Measurements from ENCODE around the gene ELN. TPM values are rescaled to one million over a fixed set of nuclear protein-coding genes. Genes with fewer than 3 reads are reported as not detected.
A peak's percentile ranks its signal among the peaks of the same experiment; 100 is the strongest.

The ELN gene
- polyA plus RNA-seq, 4 donors: 1.3 to 87.5 (median 13.2) TPM

DNA sequence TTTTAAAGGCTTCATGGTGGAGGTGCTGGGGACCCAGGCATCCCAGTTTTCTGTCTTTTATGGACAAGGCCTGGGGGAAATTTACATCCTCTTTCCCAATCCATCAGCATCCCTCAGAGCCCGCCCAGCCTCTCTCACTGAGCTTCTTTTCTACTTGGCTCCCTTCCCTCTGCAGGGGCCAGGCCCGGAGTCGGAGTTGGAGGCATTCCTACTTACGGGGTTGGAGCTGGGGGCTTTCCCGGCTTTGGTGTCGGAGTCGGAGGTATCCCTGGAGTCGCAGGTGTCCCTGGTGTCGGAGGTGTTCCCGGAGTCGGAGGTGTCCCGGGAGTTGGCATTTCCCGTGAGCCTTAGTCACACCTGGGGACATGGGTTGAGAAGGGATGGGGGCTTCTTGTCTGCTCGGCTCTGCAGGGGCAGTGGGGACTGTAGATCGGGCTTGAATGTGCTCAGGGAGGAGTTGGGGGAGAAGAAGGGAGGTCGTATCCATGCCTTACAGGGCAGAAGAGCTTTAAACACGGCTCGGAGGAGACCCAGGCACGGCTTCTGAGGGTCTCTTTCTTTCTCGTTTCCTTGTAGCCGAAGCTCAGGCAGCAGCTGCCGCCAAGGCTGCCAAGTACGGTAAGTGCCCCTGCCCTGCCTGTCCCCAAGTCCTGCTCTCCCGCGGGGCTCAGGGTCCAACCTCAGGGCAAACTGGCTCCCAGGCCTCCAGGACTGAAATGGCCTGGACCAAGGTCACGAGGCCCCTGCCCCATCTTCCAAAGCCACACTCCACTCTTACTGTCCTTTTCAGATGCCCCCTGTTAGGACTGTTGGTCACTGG, 28.3 kb downstream of the ELN start:
- no peaks in the 10 kb centered on the region for H3K9me3 ChIP-seq (ENCODE audit: control insufficient read depth in 2 of 2, insufficient read depth in 1 of 2, low read depth in 1 of 2, low read length in 1 of 2)
- DNase-seq: no peak
- peaks cover 0 to 16% (median 0%) of the 10 kb centered on the region in 3 donors for H3K36me3 ChIP-seq (ENCODE audit: control insufficient read depth in 3 of 3, insufficient read depth in 2 of 3, low read depth in 1 of 3, low read length in 3 of 3)
- 58 to 85% (median 67%) methylated on average over 26 of the region's 26 CpGs for WGBS, 3 donors
- H3K4me1 ChIP-seq (ENCODE audit: control insufficient read depth in 3 of 3, insufficient read depth in 2 of 3, low read depth in 1 of 3, low read length in 2 of 3): peaks cover 0 to 7% (median 0%) of the 10 kb centered on the region in 3 donors
- no peak overlapping the region for H3K4me3 ChIP-seq (ENCODE audit: low read depth in 1 of 3, low read length in 3 of 3)
- no peak for FAIRE-seq
- peaks cover 0 to 6% (median 0%) of the 10 kb centered on the region in 3 donors for H3K27me3 ChIP-seq (ENCODE audit: control insufficient read depth in 3 of 3, insufficient read depth in 3 of 3, low read length in 3 of 3)
- H3K27ac ChIP-seq (ENCODE audit: low read depth in 1 of 3, low read length in 2 of 3): no peak overlapping the region

DNA sequence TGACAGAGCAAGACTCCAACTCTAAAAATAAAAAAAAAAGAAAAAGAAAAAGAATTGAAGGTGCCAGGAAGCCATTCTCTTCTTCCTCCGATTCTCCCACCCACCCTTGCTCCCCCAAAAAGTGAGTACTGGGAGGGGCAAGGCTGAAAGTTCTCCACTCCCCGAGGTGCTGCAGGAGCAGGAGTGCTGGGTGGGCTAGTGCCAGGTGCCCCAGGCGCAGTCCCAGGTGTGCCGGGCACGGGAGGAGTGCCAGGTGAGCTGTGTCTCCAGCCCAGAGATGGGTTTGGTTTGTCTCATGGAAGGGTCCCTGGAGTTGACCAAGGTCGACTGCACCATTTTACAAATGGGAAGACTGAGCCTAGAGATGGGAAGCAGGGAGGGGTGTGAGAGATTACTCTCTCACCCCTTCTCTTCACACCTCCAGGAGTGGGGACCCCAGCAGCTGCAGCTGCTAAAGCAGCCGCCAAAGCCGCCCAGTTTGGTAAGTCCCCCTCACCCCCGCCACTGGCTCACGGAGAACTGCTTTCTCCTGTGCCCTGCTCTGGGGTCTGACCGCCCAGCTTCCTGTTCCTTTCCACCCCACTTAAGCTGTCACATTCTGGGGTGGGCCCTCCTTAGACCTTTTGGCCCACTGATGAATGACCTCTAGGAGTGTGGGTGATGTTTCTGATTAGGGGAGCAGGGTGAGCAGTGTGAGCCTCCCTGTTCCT, 29.4 kb downstream of the ELN start:
- H3K27ac ChIP-seq (ENCODE audit: low read depth in 1 of 3, low read length in 2 of 3): no peak overlapping the region
- FAIRE-seq: no peak
- H3K9me3 ChIP-seq (ENCODE audit: control insufficient read depth in 2 of 2, insufficient read depth in 1 of 2, low read depth in 1 of 2, low read length in 1 of 2): no peaks in the 10 kb centered on the region
- WGBS, 3 donors: 51 to 74% (median 61%) methylated on average over 9 to 11 of the region's 11 CpGs
- peaks cover 0 to 6% (median 0%) of the 10 kb centered on the region in 3 donors for H3K27me3 ChIP-seq (ENCODE audit: control insufficient read depth in 3 of 3, insufficient read depth in 3 of 3, low read length in 3 of 3)
- peaks cover 0 to 16% (median 0%) of the 10 kb centered on the region in 3 donors for H3K36me3 ChIP-seq (ENCODE audit: control insufficient read depth in 3 of 3, insufficient read depth in 2 of 3, low read depth in 1 of 3, low read length in 3 of 3)
- DNase-seq: no peak
- peaks cover 0 to 10% (median 5%) of the 10 kb centered on the region in 3 donors for H3K4me1 ChIP-seq (ENCODE audit: control insufficient read depth in 3 of 3, insufficient read depth in 2 of 3, low read depth in 1 of 3, low read length in 2 of 3)
- H3K4me3 ChIP-seq (ENCODE audit: low read depth in 1 of 3, low read length in 3 of 3): no peak overlapping the region

DNA sequence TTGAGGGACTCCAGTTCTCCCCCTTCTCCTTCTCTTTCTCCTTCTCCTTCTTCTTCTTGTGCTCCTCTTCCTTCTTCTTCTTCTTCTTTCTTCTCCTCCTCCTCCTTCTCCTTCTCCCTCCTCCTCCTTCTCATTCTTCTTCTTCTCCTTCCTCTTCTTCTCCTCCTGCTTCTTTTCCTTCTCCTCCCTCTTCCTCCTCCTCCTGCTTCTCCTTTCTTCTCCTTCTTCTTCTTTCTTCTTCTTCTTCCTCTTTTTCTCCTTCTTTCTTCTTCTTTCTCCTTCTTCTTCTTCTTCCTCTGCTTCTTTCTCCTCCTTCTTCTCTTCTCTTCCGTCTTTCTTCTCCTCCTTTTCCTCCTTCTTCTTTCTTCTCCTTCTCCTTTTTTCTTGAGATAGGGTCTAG, 30.0 kb downstream of the ELN start:
- Histone ChIP-seq H3K27ac (ENCODE audit: low read depth in 1 of 3, low read length in 2 of 3) (no peak overlapping the region), H3K36me3 (ENCODE audit: control insufficient read depth in 3 of 3, insufficient read depth in 2 of 3, low read depth in 1 of 3, low read length in 3 of 3) (peaks cover 0 to 19% (median 0%) of the 10 kb centered on the region in 3 donors), H3K9me3 (ENCODE audit: control insufficient read depth in 2 of 2, insufficient read depth in 1 of 2, low read depth in 1 of 2, low read length in 1 of 2) (no peaks in the 10 kb centered on the region), H3K4me3 (ENCODE audit: low read depth in 1 of 3, low read length in 3 of 3) (no peak overlapping the region), H3K27me3 (ENCODE audit: control insufficient read depth in 3 of 3, insufficient read depth in 3 of 3, low read length in 3 of 3) (peaks cover 0 to 6% (median 0%) of the 10 kb centered on the region in 3 donors), H3K4me1 (ENCODE audit: control insufficient read depth in 3 of 3, insufficient read depth in 2 of 3, low read depth in 1 of 3, low read length in 2 of 3) (peaks cover 0 to 10% (median 5%) of the 10 kb centered on the region in 3 donors)
- WGBS, 3 donors: 85 to 97% (median 92%) methylated on average over 1 of the region's 1 CpG
- no peak for DNase-seq
- no peak for FAIRE-seq

DNA sequence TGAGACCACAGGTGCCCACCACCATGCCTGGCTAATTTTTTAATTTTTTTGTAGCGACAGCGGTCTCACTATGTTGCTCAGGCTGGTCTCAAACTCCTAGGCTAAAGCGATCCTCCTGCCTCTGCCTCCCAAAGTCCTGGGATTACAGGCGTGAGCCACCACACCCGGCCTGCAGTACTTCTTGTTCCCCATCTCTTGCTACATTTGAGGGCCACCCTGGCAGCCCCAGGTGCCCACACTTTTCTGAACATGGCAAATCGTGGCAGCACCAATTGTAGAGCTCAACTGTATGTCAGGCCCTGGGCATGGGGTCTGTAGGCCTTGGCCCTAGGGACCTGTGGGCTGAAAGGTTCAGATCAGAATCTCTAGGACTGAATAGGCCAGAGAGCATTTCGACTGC, 30.5 kb downstream of the ELN start:
- Histone ChIP-seq H3K27me3 (ENCODE audit: control insufficient read depth in 3 of 3, insufficient read depth in 3 of 3, low read length in 3 of 3) (peaks cover 0 to 6% (median 0%) of the 10 kb centered on the region in 3 donors), H3K36me3 (ENCODE audit: control insufficient read depth in 3 of 3, insufficient read depth in 2 of 3, low read depth in 1 of 3, low read length in 3 of 3) (peaks cover 0 to 24% (median 0%) of the 10 kb centered on the region in 3 donors), H3K27ac (ENCODE audit: low read depth in 1 of 3, low read length in 2 of 3) (no peak overlapping the region), H3K4me3 (ENCODE audit: low read depth in 1 of 3, low read length in 3 of 3) (no peak overlapping the region), H3K4me1 (ENCODE audit: control insufficient read depth in 3 of 3, insufficient read depth in 2 of 3, low read depth in 1 of 3, low read length in 2 of 3) (peaks cover 0 to 10% (median 5%) of the 10 kb centered on the region in 3 donors), H3K9me3 (ENCODE audit: control insufficient read depth in 2 of 2, insufficient read depth in 1 of 2, low read depth in 1 of 2, low read length in 1 of 2) (no peaks in the 10 kb centered on the region)
- FAIRE-seq (no peak), DNase-seq (no peak)
- 84 to 89% (median 86%) methylated on average over 7 of the region's 7 CpGs for WGBS, 3 donors

DNA sequence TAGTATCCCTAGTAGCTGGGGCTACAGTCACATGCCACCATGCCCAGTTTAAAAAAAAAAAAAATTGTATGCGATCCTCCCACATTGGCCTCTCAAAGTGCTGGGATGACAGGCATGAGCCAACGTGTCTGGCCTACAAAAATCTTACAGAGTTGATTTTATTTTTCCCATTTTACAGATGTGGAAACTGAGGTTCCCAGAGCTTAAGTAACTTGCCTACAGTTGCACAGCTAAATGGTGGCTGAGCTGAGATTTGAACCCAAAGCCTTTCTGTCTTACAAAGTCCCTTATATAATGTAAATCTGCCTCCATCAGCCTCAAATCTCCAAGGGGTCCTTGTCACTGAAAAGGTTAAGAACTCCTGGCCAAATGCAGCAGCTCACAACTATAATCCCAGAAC, 31.1 kb downstream of the ELN start:
- Histone ChIP-seq H3K4me3 (ENCODE audit: low read depth in 1 of 3, low read length in 3 of 3) (no peak overlapping the region), H3K9me3 (ENCODE audit: control insufficient read depth in 2 of 2, insufficient read depth in 1 of 2, low read depth in 1 of 2, low read length in 1 of 2) (no peaks in the 10 kb centered on the region), H3K4me1 (ENCODE audit: control insufficient read depth in 3 of 3, insufficient read depth in 2 of 3, low read depth in 1 of 3, low read length in 2 of 3) (peaks cover 0 to 10% (median 5%) of the 10 kb centered on the region in 3 donors), H3K36me3 (ENCODE audit: control insufficient read depth in 3 of 3, insufficient read depth in 2 of 3, low read depth in 1 of 3, low read length in 3 of 3) (peaks cover 0 to 27% (median 0%) of the 10 kb centered on the region in 3 donors), H3K27me3 (ENCODE audit: control insufficient read depth in 3 of 3, insufficient read depth in 3 of 3, low read length in 3 of 3) (peaks cover 0 to 6% (median 0%) of the 10 kb centered on the region in 3 donors), H3K27ac (ENCODE audit: low read depth in 1 of 3, low read length in 2 of 3) (no peak overlapping the region)
- no peak for FAIRE-seq
- no peak for DNase-seq
- 71 to 82% (median 73%) methylated on average over 2 of the region's 2 CpGs for WGBS, 3 donors

DNA sequence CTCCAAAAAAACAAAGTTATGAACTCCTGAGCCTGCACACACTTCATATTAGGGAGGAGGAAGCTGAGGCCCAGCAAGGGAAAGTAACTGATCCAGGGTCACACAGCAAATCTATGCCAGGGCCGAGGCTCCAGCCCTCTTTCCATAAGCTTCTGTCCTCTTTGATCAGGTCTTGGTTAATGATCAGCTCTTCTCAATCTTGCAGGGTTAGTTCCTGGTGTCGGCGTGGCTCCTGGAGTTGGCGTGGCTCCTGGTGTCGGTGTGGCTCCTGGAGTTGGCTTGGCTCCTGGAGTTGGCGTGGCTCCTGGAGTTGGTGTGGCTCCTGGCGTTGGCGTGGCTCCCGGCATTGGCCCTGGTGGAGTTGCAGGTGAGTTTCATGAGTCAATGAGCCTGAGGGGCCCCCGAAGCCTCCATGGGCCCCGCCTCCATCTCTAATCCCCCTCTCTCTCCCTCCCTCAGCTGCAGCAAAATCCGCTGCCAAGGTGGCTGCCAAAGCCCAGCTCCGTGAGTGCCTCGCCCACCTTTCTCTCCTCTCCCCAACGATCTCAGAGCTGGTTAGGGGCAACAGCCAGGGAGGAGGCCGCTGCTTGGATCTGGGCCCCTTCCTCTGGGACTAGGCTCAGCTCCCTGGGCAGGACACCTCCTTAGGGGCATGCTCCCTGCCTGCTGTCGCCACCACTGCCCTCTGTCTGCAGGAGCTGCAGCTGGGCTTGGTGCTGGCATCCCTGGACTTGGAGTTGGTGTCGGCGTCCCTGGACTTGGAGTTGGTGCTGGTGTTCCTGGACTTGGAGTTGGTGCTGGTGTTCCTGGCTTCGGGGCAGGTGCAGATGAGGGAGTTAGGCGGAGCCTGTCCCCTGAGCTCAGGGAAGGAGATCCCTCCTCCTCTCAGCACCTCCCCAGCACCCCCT, 32.0 kb downstream of the ELN start:
- WGBS, 3 donors: 13 to 63% (median 33%) methylated on average over 20 to 21 of the region's 21 CpGs
- H3K36me3 ChIP-seq (ENCODE audit: control insufficient read depth in 3 of 3, insufficient read depth in 2 of 3, low read depth in 1 of 3, low read length in 3 of 3): peaks cover 0 to 25% (median 0%) of the 10 kb centered on the region in 3 donors
- peaks cover 0 to 6% (median 0%) of the 10 kb centered on the region in 3 donors for H3K27me3 ChIP-seq (ENCODE audit: control insufficient read depth in 3 of 3, insufficient read depth in 3 of 3, low read length in 3 of 3)
- no peaks in the 10 kb centered on the region for H3K9me3 ChIP-seq (ENCODE audit: control insufficient read depth in 2 of 2, insufficient read depth in 1 of 2, low read depth in 1 of 2, low read length in 1 of 2)
- peak overlapping the region in 1 of 3 donors; percentile 10 for H3K4me3 ChIP-seq (ENCODE audit: low read depth in 1 of 3, low read length in 3 of 3)
- H3K27ac ChIP-seq (ENCODE audit: low read depth in 1 of 3, low read length in 2 of 3): peak overlapping the region in 1 of 3 donors; percentile 35
- H3K4me1 ChIP-seq (ENCODE audit: control insufficient read depth in 3 of 3, insufficient read depth in 2 of 3, low read depth in 1 of 3, low read length in 2 of 3): peaks cover 0 to 10% (median 5%) of the 10 kb centered on the region in 3 donors
- FAIRE-seq (no peak), DNase-seq (peak; percentile 49 to 95)

DNA sequence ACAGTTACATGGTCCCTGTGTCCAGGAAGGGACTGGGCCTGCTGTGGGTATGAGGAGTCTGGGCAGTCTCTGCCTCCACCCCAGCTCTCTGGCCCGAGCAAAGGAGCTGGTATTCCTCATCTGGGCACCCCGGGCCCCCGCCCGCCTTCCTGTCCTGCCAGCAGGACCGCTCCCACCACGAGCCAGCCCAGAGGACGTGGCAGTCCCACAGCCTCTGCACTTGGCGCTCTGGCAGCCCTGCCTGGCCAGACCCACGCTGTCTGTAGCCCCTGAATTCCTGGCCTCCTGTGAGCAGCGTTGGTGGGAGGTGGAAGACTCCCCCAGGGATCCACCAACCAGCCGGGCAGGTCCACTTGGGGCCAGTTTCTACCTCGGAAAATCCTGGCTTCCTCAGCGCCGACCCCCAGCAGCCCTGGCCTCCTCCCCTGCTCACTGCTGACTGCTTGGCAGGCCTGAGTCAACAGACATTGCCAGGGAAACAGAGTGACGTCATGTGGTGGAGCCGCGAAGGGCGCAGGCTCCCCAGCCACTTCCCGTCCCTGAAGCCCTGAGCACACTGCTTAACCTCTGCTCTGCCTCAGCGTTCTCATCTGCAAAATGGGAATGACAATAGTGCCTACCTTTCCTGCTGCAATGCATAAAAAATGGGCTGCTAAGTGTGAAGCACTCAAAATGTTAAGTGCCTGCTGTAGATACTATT, 34.0 kb downstream of the ELN start:
- no peak for FAIRE-seq
- no peak overlapping the region for H3K4me3 ChIP-seq (ENCODE audit: low read depth in 1 of 3, low read length in 3 of 3)

More for the DNA sequence above, 34.0 kb downstream of the ELN start:
- WGBS, 3 donors: 23 to 34% (median 26%) methylated on average over 20 of the region's 20 CpGs
- Histone ChIP-seq H3K27ac (ENCODE audit: low read depth in 1 of 3, low read length in 2 of 3) (peak overlapping the region; percentile 15 to 89 (median 62)), H3K9me3 (ENCODE audit: control insufficient read depth in 2 of 2, insufficient read depth in 1 of 2, low read depth in 1 of 2, low read length in 1 of 2) (no peaks in the 10 kb centered on the region), H3K36me3 (ENCODE audit: control insufficient read depth in 3 of 3, insufficient read depth in 2 of 3, low read depth in 1 of 3, low read length in 3 of 3) (peaks cover 0 to 32% (median 0%) of the 10 kb centered on the region in 3 donors), H3K27me3 (ENCODE audit: control insufficient read depth in 3 of 3, insufficient read depth in 3 of 3, low read length in 3 of 3) (peaks cover 0 to 6% (median 0%) of the 10 kb centered on the region in 3 donors), H3K4me1 (ENCODE audit: control insufficient read depth in 3 of 3, insufficient read depth in 2 of 3, low read depth in 1 of 3, low read length in 2 of 3) (peaks cover 0 to 10% (median 5%) of the 10 kb centered on the region in 3 donors)
- peak; percentile 78 to 83 for DNase-seq
